Limb (tissue), 2 donors: ENCODE measurements around the gene SIRT2.

ENCODE experiments used
- DNase-seq, 2 donors: peaks; one replicate each; pipeline ENCODE4 v3.0.0-alpha.2; 2016; ENCODE audit errors: extremely low spot score in 2 of 2

Gene SIRT2

GRCh38 chr19:38920602-38921419 is 21.4 kb upstream of the SIRT2 start:
- no peak for DNase-seq

- no peak for DNase-seq
Observed at GRCh38 chr19:38919837-38920601, 20.6 kb upstream of the SIRT2 start.

GRCh38 chr19:38918526-38918925 is 19.1 kb upstream of the SIRT2 start:
- no peak for DNase-seq

- DNase-seq, result no peak
Observed at GRCh38 chr19:38917921-38918491, 18.6 kb upstream of the SIRT2 start.

GRCh38 chr19:38917516-38917915 is 18.1 kb upstream of the SIRT2 start:
- DNase-seq, result no peak

- DNase-seq, result no peak
Observed at GRCh38 chr19:38915329-38916321, 16.2 kb upstream of the SIRT2 start.

- no peak for DNase-seq
Observed at GRCh38 chr19:38913958-38914357, 14.5 kb upstream of the SIRT2 start.

GRCh38 chr19:38912600-38913514 is 13.4 kb upstream of the SIRT2 start:
- no peak for DNase-seq

- DNase-seq, result no peak
Observed at GRCh38 chr19:38911388-38912001, 12.1 kb upstream of the SIRT2 start.

GRCh38 chr19:38910488-38910887 is 11.1 kb upstream of the SIRT2 start:
- no peak for DNase-seq

GRCh38 chr19:38908911-38909310 is 9.5 kb upstream of the SIRT2 start:
- DNase-seq, result no peak

GRCh38 chr19:38907670-38908069 is 8.3 kb upstream of the SIRT2 start:
- DNase-seq, result no peak

- DNase-seq, result no peak
Observed at GRCh38 chr19:38907227-38907626, 7.8 kb upstream of the SIRT2 start.

GRCh38 chr19:38905620-38906019 is 6.2 kb upstream of the SIRT2 start:
- DNase-seq, result no peak

- DNase-seq, result no peak
Observed at GRCh38 chr19:38904581-38905539, 5.4 kb upstream of the SIRT2 start.

GRCh38 chr19:38901683-38902082 is 2.3 kb upstream of the SIRT2 start:
- DNase-seq, result no peak

GRCh38 chr19:38900743-38901190 is 1.3 kb upstream of the SIRT2 start:
- no peak for DNase-seq

- DNase-seq, result no peak
Observed at GRCh38 chr19:38900202-38900629, 798 bp upstream of the SIRT2 start.
